ENCODE measurements around the gene PCDH9.

The PCDH9 gene

DNA sequence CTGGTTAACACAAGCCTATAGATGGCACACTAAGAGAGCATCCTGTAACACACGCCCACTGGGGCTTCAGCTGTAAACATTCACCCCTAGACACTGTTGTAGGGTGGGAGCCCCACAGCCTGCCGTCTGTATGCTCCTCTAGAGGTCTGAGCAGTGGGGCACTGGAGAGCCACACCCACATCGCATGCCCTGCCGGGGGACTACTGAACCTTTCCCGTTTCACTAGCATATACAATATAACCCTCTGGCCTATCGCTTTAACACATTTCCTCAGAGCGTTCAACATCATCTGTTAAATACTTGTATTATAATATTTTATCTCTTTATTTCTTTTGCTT is 73.4 kb downstream of the PCDH9 start:
- no peak overlapping the region for H3K27ac ChIP-seq (ENCODE audit: low read length)
- no peaks in the 10 kb centered on the region for H3K27me3 ChIP-seq (ENCODE audit: low read depth, low read length)
- no peaks in the 10 kb centered on the region for H3K36me3 ChIP-seq (replicated peaks; ENCODE audit: low read depth, low read length)
- no peak overlapping the region for H2AFZ ChIP-seq (ENCODE audit: low read depth, low read length)
- no peaks in the 10 kb centered on the region for H3K4me1 ChIP-seq (ENCODE audit: low read length)
- no peak for TF ChIP-seq CTCF (IDR thresholded peaks at IDR 0.05; ENCODE audit: low read depth, low read length)
- no peak for TF ChIP-seq EZH2phosphoT487 (IDR thresholded peaks at IDR 0.05; ENCODE audit: low read depth)
- H3K4me3 ChIP-seq (ENCODE audit: low read length) = no peak overlapping the region
- no peak overlapping the region for H3K4me2 ChIP-seq (ENCODE audit: low read length)
- no peaks in the 10 kb centered on the region for H3K9me3 ChIP-seq (ENCODE audit: insufficient read depth, low read length)
- H4K20me1 ChIP-seq (ENCODE audit: insufficient read depth, low read length) = no peaks in the 10 kb centered on the region
- no peaks in the 10 kb centered on the region for H3K79me2 ChIP-seq (ENCODE audit: low read length)
- H3K9ac ChIP-seq (ENCODE audit: low read length) = no peak overlapping the region

- Histone ChIP-seq H3K27me3 (ENCODE audit: low read depth, low read length) (no peaks in the 10 kb centered on the region), H3K27ac (ENCODE audit: low read length) (no peak overlapping the region), H2AFZ (ENCODE audit: low read depth, low read length) (no peak overlapping the region), H3K9me3 (ENCODE audit: insufficient read depth, low read length) (no peaks in the 10 kb centered on the region), H3K36me3 (replicated peaks; ENCODE audit: low read depth, low read length) (no peaks in the 10 kb centered on the region), H3K79me2 (ENCODE audit: low read length) (no peaks in the 10 kb centered on the region), H3K4me1 (ENCODE audit: low read length) (no peaks in the 10 kb centered on the region), H3K4me3 (ENCODE audit: low read length) (no peak overlapping the region), H3K9ac (ENCODE audit: low read length) (no peak overlapping the region), H4K20me1 (ENCODE audit: insufficient read depth, low read length) (no peaks in the 10 kb centered on the region), H3K4me2 (ENCODE audit: low read length) (no peak overlapping the region)
- TF ChIP-seq CTCF (IDR thresholded peaks at IDR 0.05; ENCODE audit: low read depth, low read length) (no peak), EZH2phosphoT487 (IDR thresholded peaks at IDR 0.05; ENCODE audit: low read depth) (no peak)
These were observed 74.0 kb downstream of the PCDH9 start for GRCh38 chr13:67155898-67156722.

- Histone ChIP-seq H4K20me1 (ENCODE audit: insufficient read depth, low read length) (no peaks in the 10 kb centered on the region), H3K27me3 (ENCODE audit: low read depth, low read length) (no peaks in the 10 kb centered on the region), H3K4me1 (ENCODE audit: low read length) (peaks cover 2% of the 10 kb centered on the region), H3K36me3 (replicated peaks; ENCODE audit: low read depth, low read length) (no peaks in the 10 kb centered on the region), H3K4me3 (ENCODE audit: low read length) (no peak overlapping the region), H3K9me3 (ENCODE audit: insufficient read depth, low read length) (no peaks in the 10 kb centered on the region), H3K9ac (ENCODE audit: low read length) (no peak overlapping the region), H2AFZ (ENCODE audit: low read depth, low read length) (no peak overlapping the region), H3K27ac (ENCODE audit: low read length) (no peak overlapping the region), H3K4me2 (ENCODE audit: low read length) (no peak overlapping the region), H3K79me2 (ENCODE audit: low read length) (no peaks in the 10 kb centered on the region)
- no peak for TF ChIP-seq EZH2phosphoT487 (IDR thresholded peaks at IDR 0.05; ENCODE audit: low read depth)
- no peak for TF ChIP-seq CTCF (IDR thresholded peaks at IDR 0.05; ENCODE audit: low read depth, low read length)
These were observed 78.1 kb downstream of the PCDH9 start for GRCh38 chr13:67152085-67152484.

- H3K27me3 ChIP-seq (ENCODE audit: low read depth, low read length) = no peaks in the 10 kb centered on the region
- TF ChIP-seq CTCF (IDR thresholded peaks at IDR 0.05; ENCODE audit: low read depth, low read length) = no peak
- no peak for TF ChIP-seq EZH2phosphoT487 (IDR thresholded peaks at IDR 0.05; ENCODE audit: low read depth)
- no peak overlapping the region for H3K9ac ChIP-seq (ENCODE audit: low read length)
These were observed 78.5 kb downstream of the PCDH9 start for GRCh38 chr13:67151652-67152051.

More at GRCh38 chr13:67151652-67152051, 78.5 kb downstream of the PCDH9 start:
- no peak overlapping the region for H3K4me2 ChIP-seq (ENCODE audit: low read length)
- H2AFZ ChIP-seq (ENCODE audit: low read depth, low read length) = no peak overlapping the region
- peaks cover 7% of the 10 kb centered on the region for H3K4me1 ChIP-seq (ENCODE audit: low read length)
- no peaks in the 10 kb centered on the region for H3K79me2 ChIP-seq (ENCODE audit: low read length)
- H3K36me3 ChIP-seq (replicated peaks; ENCODE audit: low read depth, low read length) = no peaks in the 10 kb centered on the region
- H3K27ac ChIP-seq (ENCODE audit: low read length) = no peak overlapping the region
- H4K20me1 ChIP-seq (ENCODE audit: insufficient read depth, low read length) = no peaks in the 10 kb centered on the region
- no peaks in the 10 kb centered on the region for H3K9me3 ChIP-seq (ENCODE audit: insufficient read depth, low read length)
- no peak overlapping the region for H3K4me3 ChIP-seq (ENCODE audit: low read length)

Measured in OCI-LY3 (cell line).